ENCODE measurements around the gene SLC38A8.
A peak's percentile ranks its signal among the peaks of the same experiment; 100 is the strongest.

The SLC38A8 gene

DNA sequence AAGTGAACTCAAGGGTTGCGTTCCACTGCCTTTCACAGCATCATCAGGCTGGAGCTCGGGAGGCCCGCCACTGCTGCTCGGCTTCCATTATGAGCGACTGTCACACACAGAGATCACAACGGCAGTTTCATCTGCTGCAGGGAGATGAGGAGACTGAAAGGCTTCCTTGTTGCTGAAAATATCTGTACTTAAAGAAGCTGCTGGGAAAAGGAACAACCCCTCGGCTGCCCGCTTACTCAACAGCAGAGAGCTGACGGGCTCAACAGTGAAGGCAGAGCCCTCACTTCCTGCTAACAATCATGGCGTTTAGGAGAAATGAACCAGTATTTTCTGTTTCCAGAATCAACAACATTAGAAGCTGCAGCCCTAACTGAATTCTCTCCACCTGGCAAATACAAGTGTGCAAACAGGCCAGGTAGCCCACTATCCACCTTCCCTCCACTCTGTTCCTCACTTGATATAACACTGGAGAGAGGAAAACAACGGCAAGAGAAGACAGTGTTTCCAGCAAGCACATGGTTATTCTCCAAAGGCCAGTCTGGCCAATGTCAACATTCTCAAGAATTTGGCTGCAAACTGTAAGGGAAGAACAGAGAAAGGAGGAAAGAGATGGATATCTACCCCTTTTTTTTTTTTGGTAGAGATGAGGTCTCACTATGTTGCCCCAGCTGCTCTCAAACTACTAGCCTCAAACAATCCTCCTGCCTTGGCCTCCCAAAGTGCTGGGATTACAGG, 40.4 kb upstream of the SLC38A8 start:
- peak overlapping the region; percentile 31 to 37 for H3K4me3 ChIP-seq (ENCODE audit: low read depth in 1 of 2, low read length in 1 of 2)
- H3K27ac ChIP-seq = peak overlapping the region; percentile 83
- H3K27me3 ChIP-seq = no peaks in the 10 kb centered on the region
- H3K36me3 ChIP-seq = peaks cover 41% of the 10 kb centered on the region
- TF ChIP-seq, protein P1, sequence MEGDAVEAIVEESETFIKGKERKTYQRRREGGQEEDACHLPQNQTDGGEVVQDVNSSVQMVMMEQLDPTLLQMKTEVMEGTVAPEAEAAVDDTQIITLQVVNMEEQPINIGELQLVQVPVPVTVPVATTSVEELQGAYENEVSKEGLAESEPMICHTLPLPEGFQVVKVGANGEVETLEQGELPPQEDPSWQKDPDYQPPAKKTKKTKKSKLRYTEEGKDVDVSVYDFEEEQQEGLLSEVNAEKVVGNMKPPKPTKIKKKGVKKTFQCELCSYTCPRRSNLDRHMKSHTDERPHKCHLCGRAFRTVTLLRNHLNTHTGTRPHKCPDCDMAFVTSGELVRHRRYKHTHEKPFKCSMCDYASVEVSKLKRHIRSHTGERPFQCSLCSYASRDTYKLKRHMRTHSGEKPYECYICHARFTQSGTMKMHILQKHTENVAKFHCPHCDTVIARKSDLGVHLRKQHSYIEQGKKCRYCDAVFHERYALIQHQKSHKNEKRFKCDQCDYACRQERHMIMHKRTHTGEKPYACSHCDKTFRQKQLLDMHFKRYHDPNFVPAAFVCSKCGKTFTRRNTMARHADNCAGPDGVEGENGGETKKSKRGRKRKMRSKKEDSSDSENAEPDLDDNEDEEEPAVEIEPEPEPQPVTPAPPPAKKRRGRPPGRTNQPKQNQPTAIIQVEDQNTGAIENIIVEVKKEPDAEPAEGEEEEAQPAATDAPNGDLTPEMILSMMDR (IDR thresholded peaks at IDR 0.05) = no peak
- no peaks in the 10 kb centered on the region for H3K9me3 ChIP-seq
- peaks cover 36 to 50% of the 10 kb centered on the region in 2 experiments for H3K4me1 ChIP-seq (ENCODE audit: control insufficient read depth in 1 of 2, insufficient read depth in 1 of 2, low read depth in 1 of 2, low read length in 1 of 2)

GRCh38 chr16:84082110-84082509, 39.5 kb upstream of the SLC38A8 start:
- Histone ChIP-seq H3K4me3 (ENCODE audit: low read depth in 1 of 2, low read length in 1 of 2) (no peak overlapping the region), H3K4me1 (ENCODE audit: control insufficient read depth in 1 of 2, insufficient read depth in 1 of 2, low read depth in 1 of 2, low read length in 1 of 2) (peaks cover 36 to 44% of the 10 kb centered on the region in 2 experiments), H3K27ac (peak overlapping the region; percentile 83), H3K9me3 (no peaks in the 10 kb centered on the region), H3K27me3 (no peaks in the 10 kb centered on the region), H3K36me3 (peaks cover 42% of the 10 kb centered on the region)
- TF ChIP-seq, protein P1 (IDR thresholded peaks at IDR 0.05) = no peak

- Histone ChIP-seq H3K27me3 (no peaks in the 10 kb centered on the region), H3K36me3 (peaks cover 36% of the 10 kb centered on the region)
- TF ChIP-seq, protein P1 (IDR thresholded peaks at IDR 0.05) = no peak
Observed at GRCh38 chr16:84081446-84081989, 38.9 kb upstream of the SLC38A8 start.

DNA sequence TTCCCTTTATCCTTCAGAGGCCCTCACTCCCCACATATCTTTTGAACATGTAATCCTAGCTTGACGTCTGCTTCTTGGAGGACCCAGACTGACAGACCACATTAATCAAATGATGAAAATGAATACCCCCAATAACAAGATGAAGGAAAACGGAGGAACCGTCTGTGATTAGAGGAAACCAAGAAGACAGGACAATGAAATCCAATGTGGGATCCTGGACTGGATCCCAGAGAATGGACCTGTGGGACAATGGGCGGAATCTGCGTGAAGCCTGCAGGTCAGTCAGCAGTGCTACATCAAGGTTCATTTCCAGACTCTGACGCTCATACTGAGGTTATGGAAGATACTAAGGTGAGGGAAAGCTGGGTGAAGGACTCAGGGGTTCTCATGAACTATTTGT, 38.2 kb upstream of the SLC38A8 start:
- no peaks in the 10 kb centered on the region for H3K9me3 ChIP-seq
- H3K4me1 ChIP-seq (ENCODE audit: control insufficient read depth in 1 of 2, insufficient read depth in 1 of 2, low read depth in 1 of 2, low read length in 1 of 2) = peaks cover 28 to 35% of the 10 kb centered on the region in 2 experiments
- no peaks in the 10 kb centered on the region for H3K27me3 ChIP-seq
- no peak overlapping the region for H3K27ac ChIP-seq
- peaks cover 39% of the 10 kb centered on the region for H3K36me3 ChIP-seq
- H3K4me3 ChIP-seq (ENCODE audit: low read depth in 1 of 2, low read length in 1 of 2) = no peak overlapping the region
- TF ChIP-seq, protein P1 (IDR thresholded peaks at IDR 0.05) = no peak

More at GRCh38 chr16:84081446-84081989, 38.9 kb upstream of the SLC38A8 start:
- Histone ChIP-seq H3K9me3 (no peaks in the 10 kb centered on the region), H3K4me1 (ENCODE audit: control insufficient read depth in 1 of 2, insufficient read depth in 1 of 2, low read depth in 1 of 2, low read length in 1 of 2) (peaks cover 36 to 42% of the 10 kb centered on the region in 2 experiments), H3K4me3 (ENCODE audit: low read depth in 1 of 2, low read length in 1 of 2) (no peak overlapping the region), H3K27ac (no peak overlapping the region)

DNA sequence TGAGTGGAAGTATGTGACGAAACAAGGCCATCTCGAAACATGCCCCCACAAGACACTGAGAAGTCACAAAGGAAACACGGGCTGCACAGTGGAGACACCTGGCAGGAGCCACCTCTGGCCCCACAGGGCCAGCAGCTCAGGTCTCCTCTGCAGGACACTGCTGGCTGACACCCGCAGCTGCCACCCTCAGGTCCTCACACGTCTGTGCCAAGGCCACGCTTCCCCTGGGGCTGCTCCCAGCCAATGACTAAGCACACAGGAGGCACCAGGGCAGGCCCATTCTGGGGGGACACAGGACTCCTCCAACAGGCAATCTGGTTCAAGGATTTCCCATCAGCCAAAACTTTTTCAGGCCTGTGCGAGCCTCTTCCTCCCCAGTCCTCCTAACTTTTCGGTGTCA, 37.8 kb upstream of the SLC38A8 start:
- H3K4me3 ChIP-seq (ENCODE audit: low read depth in 1 of 2, low read length in 1 of 2) = no peak overlapping the region
- TF ChIP-seq, protein P1 (IDR thresholded peaks at IDR 0.05) = no peak
- no peaks in the 10 kb centered on the region for H3K9me3 ChIP-seq
- peaks cover 24 to 31% of the 10 kb centered on the region in 2 experiments for H3K4me1 ChIP-seq (ENCODE audit: control insufficient read depth in 1 of 2, insufficient read depth in 1 of 2, low read depth in 1 of 2, low read length in 1 of 2)
- no peak overlapping the region for H3K27ac ChIP-seq
- H3K36me3 ChIP-seq = peaks cover 43% of the 10 kb centered on the region
- no peaks in the 10 kb centered on the region for H3K27me3 ChIP-seq
